Amniotic stem cell (primary cell): ENCODE measurements around the gene LYST.
"Not testable (repeated sequence)": the region's sequence is repeated elsewhere in the genome, so short reads cannot be mapped to it uniquely, and the experiment has no call there.

Source experiments
- DNase-seq: peaks from one replicate; lab custom pipeline; 2025; lab: John Stamatoyannopoulos, UW

The LYST gene

GRCh38 chr1:235866205-235866912 is at the start of gene LYST:
Gene LYST, minus strand, starts transcription at chr1:235866906. Its CDS starts 36,489 bp downstream, at chr1:235830417.
- DNase-seq, result peak; percentile 34

GRCh38 chr1:235915489-235915888 is 48.8 kb upstream of the LYST start:
- DNase-seq, result not testable (repeated sequence)

- DNase-seq, result no peak
These were observed 46.6 kb upstream of the LYST start for GRCh38 chr1:235913311-235913710.

- no peak for DNase-seq
These were observed 45.2 kb upstream of the LYST start for GRCh38 chr1:235911876-235912275.

GRCh38 chr1:235911300-235911662 is 44.6 kb upstream of the LYST start:
- DNase-seq, result no peak

GRCh38 chr1:235910357-235911299 is 43.9 kb upstream of the LYST start:
- peak; percentile 92 for DNase-seq

GRCh38 chr1:235908742-235909520 is 42.2 kb upstream of the LYST start:
- peak; percentile 78 for DNase-seq

GRCh38 chr1:235907897-235908240 is 41.2 kb upstream of the LYST start:
- no peak for DNase-seq

GRCh38 chr1:235907187-235907896 is 40.6 kb upstream of the LYST start:
- no peak for DNase-seq

GRCh38 chr1:235906436-235906835 is 39.7 kb upstream of the LYST start:
- no peak for DNase-seq

GRCh38 chr1:235903809-235904208 is 37.1 kb upstream of the LYST start:
- DNase-seq, result not testable (repeated sequence)

GRCh38 chr1:235902677-235903542 is 36.2 kb upstream of the LYST start:
- no peak for DNase-seq

GRCh38 chr1:235901461-235901860 is 34.8 kb upstream of the LYST start:
- no peak for DNase-seq

- no peak for DNase-seq
These were observed 31.4 kb upstream of the LYST start for GRCh38 chr1:235898126-235898525.

GRCh38 chr1:235893840-235894239 is 27.1 kb upstream of the LYST start:
- DNase-seq, result no peak

GRCh38 chr1:235892734-235893413 is 26.2 kb upstream of the LYST start:
- DNase-seq, result no peak

- no peak for DNase-seq
These were observed 25.5 kb upstream of the LYST start for GRCh38 chr1:235892202-235892601.

- DNase-seq, result no peak
These were observed 21.5 kb upstream of the LYST start for GRCh38 chr1:235888119-235888643.

GRCh38 chr1:235887676-235888075 is 21.0 kb upstream of the LYST start:
- no peak for DNase-seq

- no peak for DNase-seq
These were observed 19.1 kb upstream of the LYST start for GRCh38 chr1:235885655-235886262.
